Gastroesophageal sphincter (tissue), 4 donors: Measurements from ENCODE around the gene INPP5A. TPM values are rescaled to one million over a fixed set of nuclear protein-coding genes. Genes with fewer than 3 reads are reported as not detected.

Experiments used
- ATAC-seq: fragments of 150-250 bp; one replicate; pipeline ENCODE4 v1.9.1; 2016; ENCODE audit warnings: mild to moderate bottlenecking, moderate library complexity
- H3K27ac ChIP-seq, 4 donors: fragments of 200-600 bp; sonication (generic) in 3 of 4; 1 replicate in 3 of 4; 2 replicates in 1 of 4; pipeline ENCODE4 v1.5.1; 2016 to 2019
- H3K27me3 ChIP-seq: fragments of 200-600 bp; sonication (generic); one replicate; pipeline ENCODE4 v1.5.1; 2019
- H3K36me3 ChIP-seq, 2 donors: fragments of 200-600 bp; sonication (generic); one replicate each; pipeline ENCODE4 v1.5.1; 2019; ENCODE audit warnings: control low read depth in 1 of 2
- H3K4me1 ChIP-seq, 3 donors: fragments of 200-600 bp; sonication (generic); 1 replicate in 2 of 3; 2 replicates in 1 of 3; pipeline ENCODE4 v1.5.1; 2016 to 2019; ENCODE audit warnings: control low read depth in 2 of 3
- H3K4me3 ChIP-seq, 2 donors: fragments of 200-600 bp; sonication (generic); one replicate each; pipeline ENCODE4 v1.5.1; 2019; ENCODE audit warnings: mild to moderate bottlenecking in 1 of 2, moderate library complexity in 1 of 2
- H3K9me3 ChIP-seq, 3 donors: fragments of 200-600 bp; sonication (generic); one replicate each; pipeline ENCODE4 v1.5.1; 2017 to 2019; ENCODE audit warnings: control low read depth in 2 of 3
- EP300 ChIP-seq: sonication (generic); formaldehyde crosslinking; IDR thresholded peaks from one replicate; pipeline ENCODE4 v1.6.1; 2017; ENCODE audit warnings: antibody characterized with exemption, mild to moderate bottlenecking
- POLR2A ChIP-seq, 2 donors: fragments of 450-650 bp; IDR thresholded peaks; one replicate each; pipeline ENCODE4 v1.6.1; 2017; ENCODE audit warnings: antibody characterized with exemption in 2 of 2, mild to moderate bottlenecking in 2 of 2, moderate library complexity in 1 of 2
- POLR2AphosphoS5 ChIP-seq: sonication (generic); formaldehyde crosslinking; IDR thresholded peaks from one replicate; pipeline ENCODE4 v1.6.1; 2017; ENCODE audit warnings: antibody characterized with exemption
- WGBS, 2 donors: methylation state at CpG; one replicate each; pipeline ENCODE4 v1.1.5; 2018; ENCODE audit warnings: low coverage in 1 of 2; 5-methylcytosine and 5-hydroxymethylcytosine counted together
- total RNA-seq, 4 donors: library from RNA; depleted of rRNA; stranded (reverse); fragments of >200 nt; gene quantifications; one replicate each; pipeline ENCODE4 v1.1.0, GENCODE V29; 2016
- TF ChIP-seq, protein P1 (sequence below), 4 experiments: fragments of 200-600 bp in 2 of 4; fragments of 450-650 bp in 2 of 4; sonication (generic) in 1 of 4; IDR thresholded peaks; one replicate each; pipeline ENCODE4 v1.5.1; 2017 to 2019; ENCODE audit warnings: antibody characterized with exemption in 4 of 4, mild to moderate bottlenecking in 2 of 4, moderate library complexity in 2 of 4

The INPP5A gene
- total RNA-seq, 4 donors from 2014 or later, result 111 to 288 (median 215) TPM

DNA sequence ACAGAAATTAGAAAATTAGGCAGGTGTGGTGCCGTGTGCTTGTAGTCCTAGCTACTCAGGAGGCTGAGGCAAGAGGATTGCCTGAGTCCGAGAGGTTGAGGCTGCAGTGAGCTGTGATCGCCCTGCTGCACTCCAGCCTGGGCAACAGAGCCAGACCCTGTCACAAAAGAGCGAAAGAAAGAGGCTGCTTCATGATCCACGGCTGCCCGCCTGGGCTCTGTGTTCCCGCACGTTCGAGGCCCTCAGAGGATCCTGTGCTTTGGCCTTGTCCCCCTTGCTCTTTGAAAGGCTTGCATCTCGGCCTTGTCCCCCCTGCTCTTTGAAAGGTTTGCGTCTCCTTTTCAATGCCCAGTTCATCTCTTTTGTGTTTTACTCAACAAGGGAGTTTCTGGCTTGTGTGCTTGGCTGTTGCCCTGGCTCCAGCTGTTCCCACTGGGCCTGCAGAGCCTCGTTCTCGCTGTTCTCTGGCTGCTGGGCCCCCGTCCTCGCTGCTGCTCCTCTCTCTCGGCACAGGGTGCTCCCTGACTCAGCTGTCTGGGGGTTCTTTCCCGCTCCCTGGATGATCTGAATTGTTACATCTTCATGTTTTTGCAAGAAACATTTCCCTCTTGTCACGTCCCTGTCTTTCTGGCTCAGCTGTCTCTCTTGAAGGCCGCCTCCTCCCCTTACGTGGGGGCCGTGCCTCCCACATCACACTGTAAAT is 45.1 kb upstream of the INPP5A start:
- no peak overlapping the region for H3K4me3 ChIP-seq
- H3K27ac ChIP-seq, result peak overlapping the region in 3 of 4 donors; percentile 45 to 54 (median 53)
- TF ChIP-seq, protein P1, sequence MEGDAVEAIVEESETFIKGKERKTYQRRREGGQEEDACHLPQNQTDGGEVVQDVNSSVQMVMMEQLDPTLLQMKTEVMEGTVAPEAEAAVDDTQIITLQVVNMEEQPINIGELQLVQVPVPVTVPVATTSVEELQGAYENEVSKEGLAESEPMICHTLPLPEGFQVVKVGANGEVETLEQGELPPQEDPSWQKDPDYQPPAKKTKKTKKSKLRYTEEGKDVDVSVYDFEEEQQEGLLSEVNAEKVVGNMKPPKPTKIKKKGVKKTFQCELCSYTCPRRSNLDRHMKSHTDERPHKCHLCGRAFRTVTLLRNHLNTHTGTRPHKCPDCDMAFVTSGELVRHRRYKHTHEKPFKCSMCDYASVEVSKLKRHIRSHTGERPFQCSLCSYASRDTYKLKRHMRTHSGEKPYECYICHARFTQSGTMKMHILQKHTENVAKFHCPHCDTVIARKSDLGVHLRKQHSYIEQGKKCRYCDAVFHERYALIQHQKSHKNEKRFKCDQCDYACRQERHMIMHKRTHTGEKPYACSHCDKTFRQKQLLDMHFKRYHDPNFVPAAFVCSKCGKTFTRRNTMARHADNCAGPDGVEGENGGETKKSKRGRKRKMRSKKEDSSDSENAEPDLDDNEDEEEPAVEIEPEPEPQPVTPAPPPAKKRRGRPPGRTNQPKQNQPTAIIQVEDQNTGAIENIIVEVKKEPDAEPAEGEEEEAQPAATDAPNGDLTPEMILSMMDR (IDR thresholded peaks at IDR 0.05), result no peak
- TF ChIP-seq POLR2A (IDR thresholded peaks at IDR 0.05) (no peak), EP300 (no peak), POLR2AphosphoS5 (no peak)
- no peaks in the 10 kb centered on the region for H3K9me3 ChIP-seq
- H3K27me3 ChIP-seq, result no peaks in the 10 kb centered on the region
- H3K36me3 ChIP-seq, result no peaks in the 10 kb centered on the region
- 43 to 68% methylated on average over 4 to 13 of the region's 21 CpGs for WGBS, 2 donors
- peak; percentile 73 for ATAC-seq
- peaks cover 0 to 60% (median 4%) of the 10 kb centered on the region in 3 donors for H3K4me1 ChIP-seq

DNA sequence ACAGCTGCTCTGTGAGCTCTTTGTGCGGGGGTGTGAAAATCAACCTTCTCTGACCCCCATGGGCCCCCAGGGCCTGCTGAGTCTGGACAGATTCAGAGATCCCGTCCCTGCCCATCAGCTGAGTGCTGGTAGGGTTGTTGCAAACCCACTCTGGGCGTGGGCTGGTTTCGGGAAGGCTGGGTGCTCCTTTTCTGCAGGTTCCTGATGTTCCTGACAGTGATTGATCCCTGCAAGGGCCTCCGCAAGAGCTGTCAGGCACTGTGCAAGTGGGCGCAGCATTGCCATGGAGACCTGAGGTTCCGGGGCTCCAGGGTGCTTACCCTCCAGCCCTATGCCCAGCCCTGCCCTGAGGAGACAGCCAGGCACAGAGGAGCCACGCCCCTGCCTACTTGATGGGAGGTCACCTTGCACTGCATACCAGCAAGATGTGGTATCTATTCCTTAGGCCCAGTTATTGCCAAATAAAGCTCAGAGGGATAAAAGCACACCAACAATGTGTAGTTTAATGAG is 44.3 kb upstream of the INPP5A start:
- TF ChIP-seq EP300 (no peak), POLR2AphosphoS5 (no peak), POLR2A (IDR thresholded peaks at IDR 0.05) (no peak)
- TF ChIP-seq, protein P1 (IDR thresholded peaks at IDR 0.05), result no peak
- H3K4me1 ChIP-seq, result peaks cover 0 to 59% (median 4%) of the 10 kb centered on the region in 3 donors
- WGBS, 2 donors, result 80% methylated on average over 1 of the region's 8 CpGs; no CpG with 5 or more reads in 1 of the 2 donors
- no peaks in the 10 kb centered on the region for H3K27me3 ChIP-seq
- no peak for ATAC-seq
- H3K27ac ChIP-seq, result peak overlapping the region in 2 of 4 donors; percentile 53 to 54
- H3K36me3 ChIP-seq, result no peaks in the 10 kb centered on the region
- no peaks in the 10 kb centered on the region for H3K9me3 ChIP-seq
- H3K4me3 ChIP-seq, result no peak overlapping the region

DNA sequence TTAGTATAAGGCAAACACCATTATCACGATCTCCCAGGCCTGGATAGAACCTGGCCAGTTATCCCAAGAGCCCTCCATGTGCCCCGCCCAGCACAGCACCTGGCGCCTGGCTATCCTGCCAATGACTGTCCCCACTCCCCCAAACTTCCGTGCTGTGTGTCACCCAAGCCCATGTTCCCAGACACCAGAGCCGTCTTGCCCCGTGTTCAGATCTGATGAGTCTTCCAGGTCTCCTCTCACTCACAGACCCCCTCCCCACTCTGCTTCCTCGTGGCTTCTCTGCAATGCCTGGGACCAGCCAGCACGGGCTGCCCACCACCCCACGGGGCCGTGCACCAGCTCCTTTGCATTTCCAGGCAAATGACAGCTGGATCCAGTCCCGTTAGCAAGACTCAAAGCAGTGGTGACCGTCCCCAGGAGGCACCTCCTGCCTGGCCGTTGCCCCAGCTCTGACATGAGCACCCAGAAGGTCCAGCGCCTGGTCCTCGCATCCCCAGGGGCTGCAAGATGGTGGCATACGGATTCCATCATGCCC is 43.8 kb upstream of the INPP5A start:
- Histone ChIP-seq H3K36me3 (no peaks in the 10 kb centered on the region), H3K9me3 (no peaks in the 10 kb centered on the region), H3K27me3 (no peaks in the 10 kb centered on the region), H3K27ac (peak overlapping the region in 1 of 4 donors; percentile 53), H3K4me3 (no peak overlapping the region), H3K4me1 (peaks cover 0 to 54% (median 4%) of the 10 kb centered on the region in 3 donors)
- 95% methylated on average over 6 to 11 of the region's 16 CpGs for WGBS, 2 donors
- TF ChIP-seq EP300 (no peak), POLR2AphosphoS5 (no peak), POLR2A (IDR thresholded peaks at IDR 0.05) (no peak)
- TF ChIP-seq, protein P1 (IDR thresholded peaks at IDR 0.05), result no peak
- ATAC-seq, result no peak

DNA sequence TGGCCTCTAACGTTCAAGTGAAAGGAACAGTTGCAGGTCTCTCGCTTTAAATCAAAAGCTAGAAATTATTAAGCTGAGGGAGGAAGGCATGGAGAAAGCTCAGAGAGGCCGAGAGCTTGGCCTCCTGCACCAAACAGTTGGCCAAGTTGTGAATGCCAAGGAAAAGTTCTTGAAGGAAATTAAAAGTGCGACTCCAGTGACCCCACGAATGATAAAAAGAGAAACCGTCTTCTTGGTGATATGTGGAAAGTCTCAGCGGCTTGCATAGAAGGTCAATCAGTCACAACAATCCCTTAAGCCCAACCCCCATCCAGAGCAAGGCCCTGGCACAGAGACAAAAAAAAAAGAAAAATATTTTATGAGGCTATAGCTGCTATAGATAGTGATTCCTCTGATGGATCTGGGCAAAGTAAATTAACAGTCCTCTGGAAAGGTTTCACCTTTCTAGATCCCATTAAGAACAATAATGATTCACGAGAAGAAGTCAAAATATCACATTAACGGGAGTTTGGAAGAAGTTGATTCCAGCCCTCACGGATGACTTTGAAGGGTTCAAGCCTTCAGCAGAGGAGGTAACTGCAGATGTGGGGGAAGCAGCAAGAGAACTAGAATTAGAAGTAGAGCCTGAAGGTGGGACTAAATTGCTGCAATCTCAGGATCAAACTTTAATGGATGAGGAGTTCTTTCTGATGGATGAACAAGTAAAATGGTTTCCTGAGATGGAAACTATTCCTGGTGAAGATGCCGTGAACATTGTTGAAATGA is 42.5 kb upstream of the INPP5A start:
- WGBS, 2 donors, result 41 to 49% methylated on average over 9 to 11 of the region's 11 CpGs
- no peak for TF ChIP-seq POLR2AphosphoS5
- Histone ChIP-seq H3K27ac (peak overlapping the region in 2 of 4 donors; percentile 40 to 43), H3K36me3 (no peaks in the 10 kb centered on the region), H3K9me3 (no peaks in the 10 kb centered on the region), H3K4me1 (peaks cover 0 to 46% (median 0%) of the 10 kb centered on the region in 3 donors), H3K27me3 (no peaks in the 10 kb centered on the region), H3K4me3 (no peak overlapping the region)
- ATAC-seq, result no peak

DNA sequence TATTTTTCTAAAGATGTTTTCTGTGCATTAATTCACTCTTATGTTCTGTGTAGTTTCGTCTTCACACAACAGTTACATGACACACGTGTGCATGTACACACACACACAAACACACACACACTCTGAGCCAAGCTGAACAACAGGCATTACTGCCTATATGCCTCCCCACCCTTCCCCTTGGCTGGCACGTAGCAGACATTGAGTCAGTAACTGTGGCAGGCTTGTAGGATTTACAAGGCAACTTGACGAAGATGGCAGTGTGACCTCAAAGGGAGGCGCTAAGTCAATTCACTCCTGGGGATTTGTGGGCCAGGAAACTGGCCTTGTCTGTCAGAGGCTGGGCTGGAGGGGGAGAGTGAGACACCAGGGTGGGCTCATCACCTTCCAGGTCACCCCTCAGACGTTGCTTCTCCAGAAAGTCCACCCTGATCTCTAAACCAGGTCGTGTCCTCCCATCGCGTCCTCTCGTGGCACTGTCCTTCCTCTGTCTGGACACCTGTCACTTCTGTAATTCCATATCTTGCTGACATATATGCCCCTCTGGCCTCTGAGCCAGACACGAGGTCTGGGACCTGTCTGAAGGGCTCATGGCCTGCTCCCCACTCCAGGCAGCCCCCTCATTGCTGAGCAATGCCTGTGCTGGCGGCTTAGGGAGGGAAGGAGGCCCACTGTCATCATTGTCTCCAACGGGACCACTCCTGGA is 41.1 kb upstream of the INPP5A start:
- no peak overlapping the region for H3K4me3 ChIP-seq
- TF ChIP-seq POLR2AphosphoS5 (no peak), EP300 (no peak), POLR2A (IDR thresholded peaks at IDR 0.05) (no peak)
- TF ChIP-seq, protein P1 (IDR thresholded peaks at IDR 0.05), result no peak
- ATAC-seq, result no peak
- no peaks in the 10 kb centered on the region for H3K9me3 ChIP-seq
- H3K36me3 ChIP-seq, result no peaks in the 10 kb centered on the region
- H3K27me3 ChIP-seq, result no peaks in the 10 kb centered on the region
- no peak overlapping the region for H3K27ac ChIP-seq
- H3K4me1 ChIP-seq, result peaks cover 0 to 46% (median 0%) of the 10 kb centered on the region in 3 donors
- 99 to 100% methylated on average over 2 to 9 of the region's 13 CpGs for WGBS, 2 donors
